Mucosa of stomach (tissue), 1 donor: Measurements from ENCODE around the gene CD46.

ENCODE experiments used
- H3K27me3 ChIP-seq: one replicate; pipeline ENCODE4 v1.7.0; 2013; ENCODE audit warnings: mild to moderate bottlenecking, low read length; ENCODE audit not compliant: control insufficient read depth, insufficient read depth
- H3K36me3 ChIP-seq: one replicate; pipeline ENCODE4 v1.7.0; 2013; ENCODE audit warnings: low read length; ENCODE audit not compliant: control insufficient read depth, insufficient read depth
- H3K4me1 ChIP-seq: one replicate; pipeline ENCODE4 v1.7.0; 2013; ENCODE audit warnings: mild to moderate bottlenecking, low read length; ENCODE audit not compliant: control insufficient read depth, insufficient read depth
- H3K4me3 ChIP-seq: one replicate; pipeline ENCODE4 v1.7.0; 2013; ENCODE audit warnings: low read length
- H3K9ac ChIP-seq: one replicate; pipeline ENCODE4 v1.7.0; 2013; ENCODE audit warnings: mild to moderate bottlenecking, low read length, moderate library complexity
- H3K9me3 ChIP-seq: one replicate; pipeline ENCODE4 v1.7.0; 2013; ENCODE audit warnings: mild to moderate bottlenecking, low read length, moderate library complexity; ENCODE audit not compliant: control insufficient read depth
- donor health status: Pancreatic carcinoma.

The CD46 gene

DNA sequence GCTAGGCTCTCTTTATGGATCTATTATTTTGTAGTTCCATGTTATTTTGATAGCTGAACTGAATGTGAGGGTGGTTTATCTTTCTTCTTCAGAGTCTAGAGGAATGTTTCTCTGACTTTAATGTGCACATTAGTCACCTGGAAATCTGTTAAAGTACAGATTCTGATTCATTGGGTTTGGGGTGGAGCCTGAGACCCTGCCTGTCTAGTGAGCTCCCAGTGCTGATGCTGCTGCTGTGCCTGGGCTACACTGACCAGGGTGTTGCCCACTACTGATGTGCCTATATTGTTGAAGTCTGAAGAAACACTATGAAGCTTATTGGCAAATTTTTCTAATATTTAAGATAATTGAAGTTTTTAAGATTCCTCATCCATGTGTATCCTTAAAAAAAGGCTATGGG, 35.9 kb downstream of the CD46 start:
- H3K36me3 ChIP-seq = no peaks in the 10 kb centered on the region
- no peaks in the 10 kb centered on the region for H3K27me3 ChIP-seq

DNA sequence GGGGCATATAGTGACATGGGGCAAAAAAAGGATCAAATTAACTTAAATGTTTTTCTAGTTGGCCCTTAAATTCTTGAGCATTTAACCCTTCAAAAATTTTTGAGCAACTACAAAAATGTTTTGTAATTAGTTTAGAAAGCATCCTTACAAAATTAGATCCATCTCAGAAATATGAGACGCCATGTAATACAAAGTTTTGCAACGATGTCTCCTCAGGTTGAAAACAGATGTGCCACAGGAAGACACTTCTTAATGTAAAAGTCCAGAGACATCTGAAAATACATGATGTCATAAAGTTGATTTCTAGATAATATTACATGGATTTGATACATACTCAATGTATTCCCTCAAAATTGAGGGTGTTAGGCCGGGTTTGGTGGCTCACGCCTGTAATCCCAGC, 37.5 kb downstream of the CD46 start:
- Histone ChIP-seq H3K27me3 (no peaks in the 10 kb centered on the region), H3K9me3 (no peaks in the 10 kb centered on the region), H3K9ac (no peak overlapping the region), H3K36me3 (no peaks in the 10 kb centered on the region), H3K4me1 (peaks cover 9% of the 10 kb centered on the region), H3K4me3 (no peak overlapping the region)

More for the DNA sequence above, 35.9 kb downstream of the CD46 start:
- H3K4me1 ChIP-seq = peaks cover 9% of the 10 kb centered on the region
- H3K4me3 ChIP-seq = no peak overlapping the region
- H3K9ac ChIP-seq = no peak overlapping the region
- H3K9me3 ChIP-seq = no peaks in the 10 kb centered on the region

DNA sequence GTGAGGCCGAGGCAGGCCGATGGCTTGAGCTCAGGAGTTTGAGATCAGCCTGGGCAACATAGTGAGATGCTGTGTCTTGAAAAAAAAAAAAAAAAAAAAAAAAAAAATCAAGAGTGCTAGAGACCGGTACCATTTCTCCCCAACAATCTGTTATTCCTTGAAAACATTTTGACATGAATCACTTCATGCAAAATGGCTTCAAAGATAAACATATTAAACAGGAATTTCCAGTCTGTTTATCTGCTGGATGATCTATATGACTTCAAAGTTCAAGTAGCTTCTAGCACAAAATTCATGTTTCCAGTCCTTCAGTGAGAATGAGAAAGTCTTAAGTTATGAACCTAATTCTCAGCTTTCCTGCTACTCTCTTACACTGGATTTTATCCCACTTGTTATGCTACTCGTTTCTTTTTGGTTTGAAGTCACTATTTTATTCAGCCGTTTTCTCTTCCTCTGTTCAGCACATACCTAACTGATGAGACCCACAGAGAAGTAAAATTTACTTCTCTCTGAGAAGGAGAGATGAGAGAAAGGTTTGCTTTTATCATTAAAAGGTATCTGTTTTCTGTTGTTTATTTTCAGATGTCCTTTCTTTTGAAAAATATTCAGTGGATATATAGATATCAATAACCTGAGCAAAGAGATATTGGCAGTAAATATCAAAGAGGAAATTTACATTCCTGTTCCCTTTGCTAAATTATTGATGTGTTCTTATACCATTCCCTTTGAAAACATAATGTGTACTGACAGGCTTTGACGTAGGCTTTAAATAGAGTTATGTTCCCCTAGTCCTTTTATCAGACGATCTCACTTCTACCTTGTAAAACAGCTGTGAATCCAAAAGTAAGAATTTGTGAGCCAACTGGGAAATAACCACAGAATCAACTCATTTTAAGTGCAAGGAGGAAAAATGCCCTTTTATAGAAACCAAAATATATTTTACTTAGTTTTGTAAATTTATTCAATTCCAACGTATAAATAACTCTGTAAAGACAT, 38.2 kb downstream of the CD46 start:
- no peaks in the 10 kb centered on the region for H3K27me3 ChIP-seq
- no peaks in the 10 kb centered on the region for H3K9me3 ChIP-seq
- H3K9ac ChIP-seq = no peak overlapping the region
- peaks cover 9% of the 10 kb centered on the region for H3K4me1 ChIP-seq
- no peak overlapping the region for H3K4me3 ChIP-seq
- no peaks in the 10 kb centered on the region for H3K36me3 ChIP-seq

DNA sequence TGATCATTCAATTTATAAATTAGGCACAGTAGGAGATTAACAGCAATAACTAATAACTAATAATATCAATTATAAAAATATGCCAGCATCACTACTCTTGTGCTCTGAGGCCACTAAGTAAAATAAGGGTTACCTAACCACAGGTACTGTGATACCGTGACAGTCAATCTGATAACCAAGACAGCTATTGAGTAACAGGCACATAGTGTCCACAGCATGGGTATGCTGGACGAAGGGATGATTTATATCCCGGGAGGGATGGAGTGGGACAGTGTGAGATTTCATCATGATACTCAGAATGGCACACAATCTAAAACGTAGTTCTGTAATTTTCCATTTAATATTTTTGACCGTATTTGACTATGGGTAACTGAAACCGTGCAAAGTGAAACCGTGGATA, 39.4 kb downstream of the CD46 start:
- H3K36me3 ChIP-seq = no peaks in the 10 kb centered on the region
- peaks cover 9% of the 10 kb centered on the region for H3K4me1 ChIP-seq
- H3K27me3 ChIP-seq = no peaks in the 10 kb centered on the region
- H3K9me3 ChIP-seq = no peaks in the 10 kb centered on the region
- no peak overlapping the region for H3K4me3 ChIP-seq
- H3K9ac ChIP-seq = no peak overlapping the region

DNA sequence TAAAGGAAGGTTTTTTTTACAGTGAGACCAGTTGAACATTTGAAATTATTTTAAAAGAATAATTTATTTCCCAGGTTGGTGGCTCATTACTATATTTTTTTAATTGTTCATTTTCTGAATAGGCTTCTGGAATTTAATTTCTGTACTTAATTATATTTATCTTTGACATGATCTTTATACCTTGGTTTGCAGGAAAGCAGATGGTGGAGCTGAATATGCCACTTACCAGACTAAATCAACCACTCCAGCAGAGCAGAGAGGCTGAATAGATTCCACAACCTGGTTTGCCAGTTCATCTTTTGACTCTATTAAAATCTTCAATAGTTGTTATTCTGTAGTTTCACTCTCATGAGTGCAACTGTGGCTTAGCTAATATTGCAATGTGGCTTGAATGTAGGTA, 41.5 kb downstream of the CD46 start:
- Histone ChIP-seq H3K4me3 (no peak overlapping the region), H3K27me3 (no peaks in the 10 kb centered on the region), H3K9ac (no peak overlapping the region), H3K9me3 (no peaks in the 10 kb centered on the region), H3K4me1 (peaks cover 17% of the 10 kb centered on the region), H3K36me3 (no peaks in the 10 kb centered on the region)

DNA sequence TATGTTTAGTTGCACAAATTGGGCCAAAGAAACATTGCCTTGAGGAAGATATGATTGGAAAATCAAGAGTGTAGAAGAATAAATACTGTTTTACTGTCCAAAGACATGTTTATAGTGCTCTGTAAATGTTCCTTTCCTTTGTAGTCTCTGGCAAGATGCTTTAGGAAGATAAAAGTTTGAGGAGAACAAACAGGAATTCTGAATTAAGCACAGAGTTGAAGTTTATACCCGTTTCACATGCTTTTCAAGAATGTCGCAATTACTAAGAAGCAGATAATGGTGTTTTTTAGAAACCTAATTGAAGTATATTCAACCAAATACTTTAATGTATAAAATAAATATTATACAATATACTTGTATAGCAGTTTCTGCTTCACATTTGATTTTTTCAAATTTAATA, 43.0 kb downstream of the CD46 start:
- Histone ChIP-seq H3K36me3 (no peaks in the 10 kb centered on the region), H3K9ac (no peak overlapping the region), H3K9me3 (no peaks in the 10 kb centered on the region), H3K4me3 (no peak overlapping the region), H3K27me3 (no peaks in the 10 kb centered on the region), H3K4me1 (peaks cover 19% of the 10 kb centered on the region)

DNA sequence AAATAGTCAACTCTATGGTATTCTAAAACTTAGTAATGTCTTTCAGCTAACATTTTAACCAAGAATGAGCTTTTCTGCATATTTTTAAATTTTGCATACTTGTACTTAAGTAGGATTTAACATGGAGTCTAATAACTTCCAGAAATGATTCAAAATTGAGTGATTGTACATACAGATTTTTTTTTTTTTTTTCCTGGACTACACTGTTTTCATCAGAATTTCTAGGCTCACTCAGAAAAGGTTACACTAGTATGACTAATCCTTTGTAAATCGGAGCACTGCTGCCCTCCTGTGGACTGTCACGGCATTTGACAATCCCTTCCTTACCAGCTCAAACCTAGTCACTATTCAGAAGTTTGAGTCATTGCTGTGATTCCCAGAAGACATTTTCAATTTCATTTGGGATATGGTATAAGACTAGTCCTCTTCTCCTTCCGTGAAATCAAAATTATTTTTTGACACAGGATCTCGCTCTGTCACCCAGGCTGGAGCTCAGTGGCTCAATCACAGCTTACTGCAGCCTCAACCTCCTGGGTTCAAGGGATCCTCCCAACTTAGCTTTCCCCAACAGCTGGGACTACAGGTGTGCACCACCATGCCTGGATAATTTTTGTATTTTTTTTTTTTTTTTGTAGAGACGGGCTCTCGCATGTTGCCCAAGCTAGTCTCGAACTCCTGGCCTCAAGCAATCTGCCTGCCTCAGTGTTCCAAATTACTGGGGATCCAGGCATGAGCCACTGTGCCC, 45.5 kb downstream of the CD46 start:
- no peak overlapping the region for H3K9ac ChIP-seq
- H3K4me3 ChIP-seq = no peak overlapping the region
- H3K27me3 ChIP-seq = no peaks in the 10 kb centered on the region
- H3K4me1 ChIP-seq = peaks cover 18% of the 10 kb centered on the region
- peaks cover 9% of the 10 kb centered on the region for H3K36me3 ChIP-seq
- H3K9me3 ChIP-seq = no peaks in the 10 kb centered on the region

DNA sequence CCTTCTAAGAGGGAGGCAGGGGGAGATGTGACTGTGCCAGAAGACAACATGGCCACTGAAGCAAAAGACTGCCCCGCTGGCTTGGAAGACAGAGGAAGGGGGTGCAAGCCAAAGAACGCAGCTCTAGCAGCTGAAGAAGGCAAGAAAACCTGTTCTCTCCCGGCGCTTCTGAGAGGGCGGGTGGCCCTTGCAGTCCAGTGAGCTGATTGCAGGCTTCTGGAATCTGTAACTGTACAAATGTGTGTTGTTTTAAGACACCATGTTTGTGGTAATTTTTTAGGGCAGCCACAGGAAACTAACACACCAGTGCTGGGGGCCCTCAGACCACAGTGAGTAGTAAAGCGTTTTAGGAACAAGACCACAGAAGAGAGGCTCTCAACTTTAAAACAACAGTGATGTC, 47.0 kb downstream of the CD46 start:
- no peaks in the 10 kb centered on the region for H3K27me3 ChIP-seq
- peak overlapping the region; percentile 12 for H3K9ac ChIP-seq
- no peak overlapping the region for H3K4me3 ChIP-seq
- no peaks in the 10 kb centered on the region for H3K9me3 ChIP-seq
- peaks cover 10% of the 10 kb centered on the region for H3K36me3 ChIP-seq
- peaks cover 18% of the 10 kb centered on the region for H3K4me1 ChIP-seq

DNA sequence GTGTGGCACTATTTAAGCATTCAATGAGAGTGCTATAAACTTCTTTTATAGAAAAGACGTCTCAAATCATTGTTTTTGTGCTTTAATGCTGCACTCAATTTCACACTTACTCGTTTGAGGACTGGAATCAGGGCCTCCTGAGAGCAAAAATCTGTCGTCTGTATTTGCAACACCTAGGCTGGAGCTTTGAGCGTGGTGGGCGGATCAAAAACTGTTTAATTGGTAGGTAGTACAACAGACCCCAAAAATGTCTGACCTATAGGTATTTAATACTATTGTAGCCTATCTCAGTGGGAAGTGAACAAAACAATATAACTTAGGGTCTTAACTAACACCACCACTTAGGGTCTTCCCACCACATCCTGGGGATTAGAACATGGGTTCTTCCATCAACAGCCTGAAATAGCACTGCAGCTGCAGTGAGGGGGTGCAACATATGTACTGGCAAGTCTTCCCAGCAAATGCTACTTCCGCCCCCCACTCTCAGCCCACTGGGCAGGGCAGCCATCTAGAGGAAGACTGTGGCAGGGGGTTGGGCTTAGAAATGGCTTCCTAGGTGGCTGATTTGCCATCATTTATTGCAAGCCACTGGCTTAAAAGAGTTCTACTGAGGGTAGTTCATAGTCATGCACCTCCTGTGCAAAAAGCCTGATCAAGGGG, 48.3 kb downstream of the CD46 start:
- no peak overlapping the region for H3K9ac ChIP-seq
- H3K9me3 ChIP-seq = no peaks in the 10 kb centered on the region
- H3K4me3 ChIP-seq = no peak overlapping the region
- H3K27me3 ChIP-seq = no peaks in the 10 kb centered on the region
- peaks cover 18% of the 10 kb centered on the region for H3K4me1 ChIP-seq
- peaks cover 18% of the 10 kb centered on the region for H3K36me3 ChIP-seq

DNA sequence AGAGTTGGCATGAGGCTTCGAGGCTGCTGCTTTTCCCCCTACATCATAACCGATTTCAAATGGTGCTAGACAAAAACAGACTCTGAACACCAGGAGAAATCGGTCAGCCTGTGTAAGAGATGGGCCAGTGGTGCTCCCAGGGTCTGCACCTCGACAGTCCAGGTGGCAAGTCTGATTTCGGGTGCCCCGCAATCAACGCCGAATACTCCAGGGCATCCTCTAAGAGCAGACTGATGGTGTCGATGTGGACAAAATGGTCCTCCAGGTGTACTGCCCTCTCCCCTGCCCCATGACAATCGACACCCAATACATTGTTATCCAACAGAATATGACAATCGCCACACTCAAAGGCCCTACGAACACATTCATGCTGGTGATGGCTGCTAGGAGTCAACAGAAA, 50.0 kb downstream of the CD46 start:
- Histone ChIP-seq H3K27me3 (no peaks in the 10 kb centered on the region), H3K9me3 (no peaks in the 10 kb centered on the region), H3K4me1 (peaks cover 35% of the 10 kb centered on the region), H3K36me3 (peaks cover 35% of the 10 kb centered on the region), H3K9ac (no peak overlapping the region), H3K4me3 (no peak overlapping the region)

DNA sequence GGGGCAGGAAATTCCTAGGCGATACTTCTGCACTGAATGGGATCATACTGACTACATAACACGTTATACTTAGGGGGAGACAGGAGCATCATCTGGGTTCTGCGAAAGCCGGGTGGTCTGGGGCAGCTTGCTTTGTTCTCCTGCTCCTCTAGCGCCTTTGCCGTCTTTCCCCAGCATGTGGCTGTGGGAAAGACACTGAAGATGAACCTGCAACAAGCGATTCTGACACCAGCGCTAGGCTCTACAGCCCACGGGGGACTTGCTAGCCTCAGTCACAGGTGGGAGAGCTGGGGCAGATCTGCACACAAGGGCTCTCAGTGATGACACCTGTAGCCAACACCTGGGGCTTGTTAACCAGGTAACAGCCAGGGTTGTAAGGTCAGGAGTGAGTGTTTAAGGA, 51.8 kb downstream of the CD46 start:
- Histone ChIP-seq H3K36me3 (peaks cover 44% of the 10 kb centered on the region), H3K4me1 (peaks cover 42% of the 10 kb centered on the region), H3K9me3 (no peaks in the 10 kb centered on the region), H3K4me3 (no peak overlapping the region), H3K27me3 (no peaks in the 10 kb centered on the region), H3K9ac (no peak overlapping the region)
